Trophoblast cell (in vitro differentiated cells and primary cell): Measurements from ENCODE around the gene ATAD3A.
"Not testable (repeated sequence)": the region's sequence is repeated elsewhere in the genome, so short reads cannot be mapped to it uniquely, and the experiment has no call there.

Experiments
- DNase-seq, 2 donors: peaks; one replicate each; pipeline ENCODE4 v3.0.0-alpha.2; 2016
- H2AFZ ChIP-seq: 2 replicates; pipeline ENCODE4 v1.6.1; 2013; ENCODE audit warnings: low read length, moderate library complexity, mild to moderate bottlenecking; ENCODE audit not compliant: insufficient read depth, poor library complexity
- H2AK5ac ChIP-seq: 2 replicates; pipeline ENCODE4 v1.6.1; 2013; ENCODE audit warnings: mild to moderate bottlenecking, low read length
- H2BK120ac ChIP-seq: 2 replicates; pipeline ENCODE4 v1.6.1; 2013; ENCODE audit warnings: low read length, mild to moderate bottlenecking, moderate library complexity; ENCODE audit not compliant: insufficient read depth, poor library complexity
- H2BK12ac ChIP-seq: 2 replicates; pipeline ENCODE4 v1.6.1; 2013; ENCODE audit warnings: mild to moderate bottlenecking, low read length, moderate library complexity
- H2BK5ac ChIP-seq: 2 replicates; pipeline ENCODE4 v1.6.1; 2013; ENCODE audit warnings: low read length, low read depth, moderate library complexity, mild to moderate bottlenecking; ENCODE audit not compliant: poor library complexity
- H3K14ac ChIP-seq: 2 replicates; pipeline ENCODE4 v1.6.1; 2013; ENCODE audit warnings: mild to moderate bottlenecking, low read length
- H3K18ac ChIP-seq: 2 replicates; pipeline ENCODE4 v1.6.1; 2013; ENCODE audit warnings: mild to moderate bottlenecking, low read length
- H3K23ac ChIP-seq: 2 replicates; pipeline ENCODE4 v1.6.1; 2013; ENCODE audit warnings: low read length
- H3K27ac ChIP-seq: 2 replicates; pipeline ENCODE4 v1.5.1; 2013; ENCODE audit warnings: low read depth, mild to moderate bottlenecking, inconsistent platforms, low read length, moderate library complexity
- H3K27me3 ChIP-seq: 2 replicates; pipeline ENCODE4 v1.6.1; 2013; ENCODE audit warnings: inconsistent platforms, mild to moderate bottlenecking, low read length, moderate library complexity; ENCODE audit not compliant: insufficient read depth
- H3K36me3 ChIP-seq, 2 experiments: 1 replicate in 1 of 2; 2 replicates in 1 of 2; pipeline ENCODE4 v1.6.1; 2013; ENCODE audit warnings: low read length in 2 of 2, mild to moderate bottlenecking in 2 of 2, moderate library complexity in 1 of 2; ENCODE audit not compliant: insufficient read depth in 2 of 2, control insufficient read depth in 1 of 2
- H3K4ac ChIP-seq: 2 replicates; pipeline ENCODE4 v1.6.1; 2013; ENCODE audit warnings: low read depth, mild to moderate bottlenecking, low read length, moderate library complexity
- H3K4me1 ChIP-seq, 2 experiments: 1 replicate in 1 of 2; 2 replicates in 1 of 2; pipeline ENCODE4 v1.6.1; 2013; ENCODE audit warnings: low read length in 2 of 2, mild to moderate bottlenecking in 2 of 2, moderate library complexity in 1 of 2; ENCODE audit not compliant: insufficient read depth in 2 of 2, control insufficient read depth in 1 of 2
- H3K4me2 ChIP-seq: 2 replicates; pipeline ENCODE4 v1.6.1; 2013; ENCODE audit warnings: inconsistent platforms, mild to moderate bottlenecking, low read length, moderate library complexity
- H3K4me3 ChIP-seq: 2 replicates; pipeline ENCODE4 v1.5.1; 2013; ENCODE audit warnings: mild to moderate bottlenecking, low read depth, low read length, inconsistent platforms
- H3K79me1 ChIP-seq: one replicate; pipeline ENCODE4 v1.6.1; 2013; ENCODE audit warnings: low read length
- H3K79me2 ChIP-seq: 2 replicates; pipeline ENCODE4 v1.6.1; 2013; ENCODE audit warnings: low read length, mild to moderate bottlenecking; ENCODE audit not compliant: control insufficient read depth, insufficient read depth, poor library complexity
- H3K9ac ChIP-seq: 2 replicates; pipeline ENCODE4 v1.6.1; 2013; ENCODE audit warnings: mild to moderate bottlenecking, low read length
- H3K9me3 ChIP-seq: 2 replicates; pipeline ENCODE4 v1.6.1; 2013; ENCODE audit warnings: low read depth, mild to moderate bottlenecking, control low read depth, inconsistent platforms, low read length; ENCODE audit not compliant: insufficient read depth
- H4K12ac ChIP-seq: 2 replicates; pipeline ENCODE4 v1.6.1; 2013; ENCODE audit warnings: low read depth, mild to moderate bottlenecking, low read length, moderate library complexity
- H4K8ac ChIP-seq: 2 replicates; pipeline ENCODE4 v1.6.1; 2013; ENCODE audit warnings: low read depth, mild to moderate bottlenecking, low read length, moderate library complexity
- H4K91ac ChIP-seq: one replicate; pipeline ENCODE4 v1.6.1; 2013; ENCODE audit warnings: low read depth, mild to moderate bottlenecking, low read length, moderate library complexity
- WGBS: extraction: QIAGEN DNeasy Blood & Tissue Kit; methylation state at CpG from one replicate; pipeline ENCODE4 v1.1.7; 2013; ENCODE audit warnings: missing lambda C conversion rate; ENCODE audit not compliant: insufficient read length, insufficient coverage; ENCODE audit errors: extremely low coverage; 5-methylcytosine and 5-hydroxymethylcytosine counted together

The ATAD3A gene

GRCh38 chr1:1519805-1520505, 8.0 kb downstream of the ATAD3A start:
- H3K9me3 ChIP-seq = not testable (repeated sequence)

DNA sequence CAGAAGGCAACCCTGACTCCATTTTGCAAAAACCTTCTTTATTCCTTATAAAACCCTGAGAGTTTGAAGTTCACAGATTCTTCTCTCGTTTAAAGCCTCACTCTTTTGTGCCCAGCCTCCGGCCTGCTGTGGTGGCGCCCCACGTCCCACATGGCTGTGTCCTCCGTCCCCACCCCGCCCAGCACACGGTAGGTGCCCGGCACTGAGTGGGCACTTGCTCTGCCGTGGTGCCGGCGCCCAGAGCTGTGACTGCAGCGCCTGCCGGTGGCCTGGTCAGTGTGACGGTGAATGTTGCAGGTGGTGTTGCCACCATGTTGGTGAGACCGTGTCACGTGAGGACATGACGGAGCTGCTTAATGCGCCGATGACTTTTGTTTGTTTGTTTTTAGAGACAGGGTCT, 9.4 kb downstream of the ATAD3A start:
- no peaks in the 10 kb centered on the region for H3K79me1 ChIP-seq
- H3K18ac ChIP-seq = no peak overlapping the region
- WGBS = no CpG with 5 or more reads among the region's 19 CpGs
- no peak overlapping the region for H2BK5ac ChIP-seq
- no peak overlapping the region for H2AK5ac ChIP-seq
- H3K36me3 ChIP-seq = peaks cover 60 to 62% of the 10 kb centered on the region in 2 experiments
- no peak for DNase-seq
- no peaks in the 10 kb centered on the region for H3K4me1 ChIP-seq
- H3K27me3 ChIP-seq = no peaks in the 10 kb centered on the region
- no peak overlapping the region for H3K4ac ChIP-seq
- no peak overlapping the region for H4K8ac ChIP-seq
- no peak overlapping the region for H3K9ac ChIP-seq
- H3K23ac ChIP-seq = no peak overlapping the region
- H3K4me2 ChIP-seq = no peak overlapping the region
- no peak overlapping the region for H2BK12ac ChIP-seq
- no peak overlapping the region for H4K12ac ChIP-seq
- no peak overlapping the region for H3K27ac ChIP-seq
- no peak overlapping the region for H4K91ac ChIP-seq
- no peaks in the 10 kb centered on the region for H3K79me2 ChIP-seq
- peaks cover 5% of the 10 kb centered on the region for H3K9me3 ChIP-seq
- H3K4me3 ChIP-seq = no peak overlapping the region
- no peak overlapping the region for H3K14ac ChIP-seq
- no peak overlapping the region for H2BK120ac ChIP-seq
- no peak overlapping the region for H2AFZ ChIP-seq

More at GRCh38 chr1:1519805-1520505, 8.0 kb downstream of the ATAD3A start:
- WGBS = no CpG with 5 or more reads among the region's 51 CpGs
- not testable (repeated sequence) for H3K27ac ChIP-seq, H3K9ac ChIP-seq, H2AFZ ChIP-seq, H3K18ac ChIP-seq, H3K79me2 ChIP-seq, H3K79me1 ChIP-seq, H3K4me3 ChIP-seq, H3K14ac ChIP-seq, DNase-seq, H3K23ac ChIP-seq, H2BK120ac ChIP-seq, H3K27me3 ChIP-seq, H4K8ac ChIP-seq, H2BK12ac ChIP-seq, H3K4me2 ChIP-seq, H2BK5ac ChIP-seq, H4K91ac ChIP-seq, H2AK5ac ChIP-seq, H4K12ac ChIP-seq, H3K4me1 ChIP-seq, H3K4ac ChIP-seq
- H3K36me3 ChIP-seq = peaks cover 58 to 61% of the 10 kb centered on the region in 2 experiments

GRCh38 chr1:1522536-1522935, 10.6 kb downstream of the ATAD3A start:
- not testable (repeated sequence) for H3K9me3 ChIP-seq, DNase-seq, H3K27ac ChIP-seq, H2BK12ac ChIP-seq, H3K4me3 ChIP-seq, H3K4ac ChIP-seq, H3K4me2 ChIP-seq, H3K4me1 ChIP-seq, H2AFZ ChIP-seq, H2BK120ac ChIP-seq, H2BK5ac ChIP-seq, H4K91ac ChIP-seq, H3K9ac ChIP-seq, H3K14ac ChIP-seq, H3K18ac ChIP-seq, H4K12ac ChIP-seq, H3K79me1 ChIP-seq, H2AK5ac ChIP-seq, H3K79me2 ChIP-seq, H3K23ac ChIP-seq, H4K8ac ChIP-seq, H3K27me3 ChIP-seq
- no CpG with 5 or more reads among the region's 30 CpGs for WGBS
- H3K36me3 ChIP-seq = peaks cover 61 to 66% of the 10 kb centered on the region in 2 experiments

DNA sequence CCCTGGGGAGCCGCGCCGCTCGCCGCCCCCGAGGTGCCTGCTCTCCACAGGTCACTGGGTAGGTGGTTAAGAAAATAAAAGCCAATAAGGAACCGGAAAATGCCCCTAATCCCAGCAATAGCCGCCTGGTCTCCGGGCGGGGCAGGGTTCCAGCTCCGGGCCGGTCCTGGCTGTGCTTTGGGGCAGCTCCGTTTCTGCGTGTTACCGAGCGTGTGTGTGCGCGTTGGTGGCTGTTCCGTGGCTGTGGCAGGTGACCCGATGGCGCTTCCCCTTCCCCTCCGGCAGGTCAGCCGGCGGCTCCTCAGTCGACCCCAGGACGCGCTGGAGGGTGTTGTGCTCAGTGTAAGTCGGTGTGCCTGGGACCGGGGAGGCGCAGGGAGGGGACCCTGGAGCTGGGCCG, 11.3 kb downstream of the ATAD3A start:
- H3K79me1 ChIP-seq, H4K8ac ChIP-seq, H3K9me3 ChIP-seq, H3K23ac ChIP-seq, H4K91ac ChIP-seq, H4K12ac ChIP-seq, H2BK5ac ChIP-seq, H3K4ac ChIP-seq, H3K27me3 ChIP-seq, H2AFZ ChIP-seq, H3K14ac ChIP-seq, H2BK120ac ChIP-seq, H3K18ac ChIP-seq, H2BK12ac ChIP-seq, DNase-seq, H3K4me1 ChIP-seq, H2AK5ac ChIP-seq, H3K4me3 ChIP-seq, H3K27ac ChIP-seq, H3K79me2 ChIP-seq, H3K4me2 ChIP-seq, H3K9ac ChIP-seq: not testable (repeated sequence)
- H3K36me3 ChIP-seq = peaks cover 61 to 65% of the 10 kb centered on the region in 2 experiments
- WGBS = no CpG with 5 or more reads among the region's 31 CpGs
